Suprapubic skin (tissue), 4 donors: ENCODE data around the gene USP43.

Experiments used
- CTCF ChIP-seq, 2 donors: fragments of 200-600 bp in 1 of 2; fragments of 450-650 bp in 1 of 2; sonication (generic) in 1 of 2; IDR thresholded peaks; one replicate each; pipeline ENCODE4 v1.5.1; 2016 to 2019; ENCODE audit warnings: antibody characterized with exemption in 2 of 2, mild to moderate bottlenecking in 1 of 2, moderate library complexity in 1 of 2
- EP300 ChIP-seq: sonication (generic); formaldehyde crosslinking; IDR thresholded peaks from one replicate; pipeline ENCODE4 v1.6.1; 2017; ENCODE audit warnings: antibody characterized with exemption
- POLR2A ChIP-seq, 2 donors: fragments of 450-650 bp; IDR thresholded peaks; one replicate each; pipeline ENCODE4 v1.6.1; 2017; ENCODE audit warnings: antibody characterized with exemption in 2 of 2, mild to moderate bottlenecking in 2 of 2, moderate library complexity in 2 of 2
- POLR2AphosphoS5 ChIP-seq, 3 donors: sonication (generic); formaldehyde crosslinking; IDR thresholded peaks; one replicate each; pipeline ENCODE4 v1.6.1; 2017; ENCODE audit warnings: antibody characterized with exemption in 3 of 3

- no peak for TF ChIP-seq POLR2AphosphoS5 (IDR thresholded peaks at IDR 0.05)
- no peak for TF ChIP-seq CTCF (IDR thresholded peaks at IDR 0.05)
- TF ChIP-seq EP300: no peak
- no peak for TF ChIP-seq POLR2A (IDR thresholded peaks at IDR 0.05)
Measured at GRCh38 chr17:9677896-9678295, 32.6 kb downstream of the USP43 start.
